Prostate gland (tissue), 2 donors: Measurements from ENCODE around the gene NAA38.
A peak's percentile ranks its signal among the peaks of the same experiment; 100 is the strongest.

Source experiments
- CTCF ChIP-seq, 4 experiments: fragments of 200-600 bp in 2 of 4; fragments of 450-650 bp in 2 of 4; sonication (generic) in 2 of 4; IDR thresholded peaks; 1 replicate in 3 of 4; 2 replicates in 1 of 4; pipeline ENCODE4 v1.5.1; 2016 to 2019; ENCODE audit warnings: antibody characterized with exemption in 4 of 4, mild to moderate bottlenecking in 2 of 4, moderate library complexity in 2 of 4
- POLR2A ChIP-seq: fragments of 450-650 bp; IDR thresholded peaks from one replicate; pipeline ENCODE4 v1.6.1; 2016; ENCODE audit warnings: antibody characterized with exemption, mild to moderate bottlenecking
- POLR2AphosphoS5 ChIP-seq: sonication (generic); formaldehyde crosslinking; IDR thresholded peaks from one replicate; pipeline ENCODE4 v1.6.1; 2017; ENCODE audit warnings: antibody characterized with exemption

- TF ChIP-seq CTCF (IDR thresholded peaks at IDR 0.05) (no peak), POLR2A (peak; percentile 51), POLR2AphosphoS5 (no peak)
These were observed 28.2 kb upstream of the NAA38 start for GRCh38 chr17:7885367-7886226.
